Peyer's patch (tissue), 4 donors: ENCODE data around the gene MAPK1. TPM values are rescaled to one million over a fixed set of nuclear protein-coding genes. Genes with fewer than 3 reads are reported as not detected.
"Not testable (repeated sequence)": the region's sequence is repeated elsewhere in the genome, so short reads cannot be mapped to it uniquely, and the experiment has no call there.

ENCODE experiments used
- DNase-seq, 3 donors: peaks; one replicate each; pipeline ENCODE4 v3.0.0-alpha.2; 2017 to 2019
- H3K27ac ChIP-seq, 4 donors: fragments of 200-600 bp; sonication (generic); one replicate each; pipeline ENCODE4 v1.5.1; 2016 to 2019
- H3K27me3 ChIP-seq, 2 donors: fragments of 200-600 bp; sonication (generic); one replicate each; pipeline ENCODE4 v1.5.1; 2019
- H3K36me3 ChIP-seq, 3 donors: fragments of 200-600 bp; sonication (generic); one replicate each; pipeline ENCODE4 v1.5.1; 2016 to 2019
- H3K4me1 ChIP-seq, 4 donors: fragments of 200-600 bp; sonication (generic); one replicate each; pipeline ENCODE4 v1.5.1; 2016 to 2019
- H3K4me3 ChIP-seq, 4 donors: fragments of 200-600 bp; sonication (generic); 1 replicate in 3 of 4; 2 replicates in 1 of 4; pipeline ENCODE4 v1.5.1; 2016 to 2019; ENCODE audit warnings: mild to moderate bottlenecking in 1 of 4
- H3K9me3 ChIP-seq, 4 donors: fragments of 200-600 bp; sonication (generic); one replicate each; pipeline ENCODE4 v1.5.1; 2016 to 2019; ENCODE audit warnings: mild to moderate bottlenecking in 1 of 4
- POLR2A ChIP-seq, 2 donors: fragments of 450-650 bp; IDR thresholded peaks; one replicate each; pipeline ENCODE4 v1.5.1; 2017; ENCODE audit warnings: antibody characterized with exemption in 2 of 2, mild to moderate bottlenecking in 2 of 2, moderate library complexity in 2 of 2
- total RNA-seq, 4 donors: library from RNA; depleted of rRNA; stranded (reverse); fragments of >200 nt; gene quantifications; one replicate each; pipeline ENCODE4 v1.1.0, GENCODE V29; 2016
- TF ChIP-seq, protein P1 (sequence below), 6 experiments: fragments of 450-650 bp in 4 of 6; fragments of 200-600 bp in 2 of 6; sonication (generic) in 1 of 6; IDR thresholded peaks; one replicate each; pipeline ENCODE4 v1.5.1; 2017 to 2019; ENCODE audit warnings: antibody characterized with exemption in 6 of 6, mild to moderate bottlenecking in 3 of 6, moderate library complexity in 1 of 6

MAPK1 gene
- total RNA-seq, 4 donors from 2014 or later = 38.9 to 49.5 (median 43.2) TPM

DNA sequence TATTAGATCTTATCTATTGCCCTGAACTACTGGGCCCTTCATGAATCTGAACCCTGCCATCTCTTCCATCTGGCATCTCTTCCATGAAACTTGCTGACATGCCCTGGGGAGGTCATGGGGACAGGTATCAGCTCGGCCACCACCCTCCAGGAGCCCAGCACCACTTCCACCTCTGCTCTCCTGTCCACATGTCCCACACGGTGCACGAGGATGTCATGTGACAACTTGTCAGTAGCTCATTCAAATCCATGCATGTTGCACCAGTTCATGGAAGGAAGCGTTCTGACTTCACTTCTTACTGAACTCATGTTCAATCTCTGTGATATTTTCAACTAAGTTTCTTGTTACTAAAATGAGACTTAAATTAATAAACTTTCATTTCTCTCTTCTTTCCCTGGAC, 148.4 kb downstream of the MAPK1 start:
- Histone ChIP-seq H3K36me3 (no peaks in the 10 kb centered on the region), H3K9me3 (no peaks in the 10 kb centered on the region), H3K4me1 (no peaks in the 10 kb centered on the region), H3K27me3 (no peaks in the 10 kb centered on the region), H3K27ac (no peak overlapping the region), H3K4me3 (no peak overlapping the region)
- no peak for TF ChIP-seq POLR2A (IDR thresholded peaks at IDR 0.05)
- TF ChIP-seq, protein P1, sequence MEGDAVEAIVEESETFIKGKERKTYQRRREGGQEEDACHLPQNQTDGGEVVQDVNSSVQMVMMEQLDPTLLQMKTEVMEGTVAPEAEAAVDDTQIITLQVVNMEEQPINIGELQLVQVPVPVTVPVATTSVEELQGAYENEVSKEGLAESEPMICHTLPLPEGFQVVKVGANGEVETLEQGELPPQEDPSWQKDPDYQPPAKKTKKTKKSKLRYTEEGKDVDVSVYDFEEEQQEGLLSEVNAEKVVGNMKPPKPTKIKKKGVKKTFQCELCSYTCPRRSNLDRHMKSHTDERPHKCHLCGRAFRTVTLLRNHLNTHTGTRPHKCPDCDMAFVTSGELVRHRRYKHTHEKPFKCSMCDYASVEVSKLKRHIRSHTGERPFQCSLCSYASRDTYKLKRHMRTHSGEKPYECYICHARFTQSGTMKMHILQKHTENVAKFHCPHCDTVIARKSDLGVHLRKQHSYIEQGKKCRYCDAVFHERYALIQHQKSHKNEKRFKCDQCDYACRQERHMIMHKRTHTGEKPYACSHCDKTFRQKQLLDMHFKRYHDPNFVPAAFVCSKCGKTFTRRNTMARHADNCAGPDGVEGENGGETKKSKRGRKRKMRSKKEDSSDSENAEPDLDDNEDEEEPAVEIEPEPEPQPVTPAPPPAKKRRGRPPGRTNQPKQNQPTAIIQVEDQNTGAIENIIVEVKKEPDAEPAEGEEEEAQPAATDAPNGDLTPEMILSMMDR (IDR thresholded peaks at IDR 0.05) = no peak
- DNase-seq = no peak

DNA sequence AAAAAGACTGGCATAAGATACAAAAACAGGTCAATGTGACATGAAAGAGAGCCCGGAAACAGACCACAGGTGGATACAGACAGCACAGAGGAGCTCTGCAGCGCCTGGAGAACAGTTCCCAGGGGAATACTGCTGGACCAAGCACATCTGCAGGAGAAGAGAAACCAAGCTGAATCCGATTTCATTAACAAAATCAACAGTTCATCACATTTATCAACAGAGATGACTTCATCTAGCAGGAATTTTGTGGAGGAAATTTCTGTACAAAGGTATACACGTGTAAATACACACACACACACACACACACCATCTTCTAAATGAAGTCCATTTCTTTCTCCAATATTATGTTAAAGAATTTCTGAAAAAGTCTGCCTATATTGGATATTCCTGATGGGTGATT, 148.9 kb downstream of the MAPK1 start:
- TF ChIP-seq, protein P1 (IDR thresholded peaks at IDR 0.05) = no peak
- no peak for TF ChIP-seq POLR2A (IDR thresholded peaks at IDR 0.05)
- no peaks in the 10 kb centered on the region for H3K36me3 ChIP-seq
- no peak overlapping the region for H3K27ac ChIP-seq
- no peak for DNase-seq
- H3K4me1 ChIP-seq = no peaks in the 10 kb centered on the region
- H3K27me3 ChIP-seq = no peaks in the 10 kb centered on the region
- H3K9me3 ChIP-seq = no peaks in the 10 kb centered on the region
- H3K4me3 ChIP-seq = no peak overlapping the region

DNA sequence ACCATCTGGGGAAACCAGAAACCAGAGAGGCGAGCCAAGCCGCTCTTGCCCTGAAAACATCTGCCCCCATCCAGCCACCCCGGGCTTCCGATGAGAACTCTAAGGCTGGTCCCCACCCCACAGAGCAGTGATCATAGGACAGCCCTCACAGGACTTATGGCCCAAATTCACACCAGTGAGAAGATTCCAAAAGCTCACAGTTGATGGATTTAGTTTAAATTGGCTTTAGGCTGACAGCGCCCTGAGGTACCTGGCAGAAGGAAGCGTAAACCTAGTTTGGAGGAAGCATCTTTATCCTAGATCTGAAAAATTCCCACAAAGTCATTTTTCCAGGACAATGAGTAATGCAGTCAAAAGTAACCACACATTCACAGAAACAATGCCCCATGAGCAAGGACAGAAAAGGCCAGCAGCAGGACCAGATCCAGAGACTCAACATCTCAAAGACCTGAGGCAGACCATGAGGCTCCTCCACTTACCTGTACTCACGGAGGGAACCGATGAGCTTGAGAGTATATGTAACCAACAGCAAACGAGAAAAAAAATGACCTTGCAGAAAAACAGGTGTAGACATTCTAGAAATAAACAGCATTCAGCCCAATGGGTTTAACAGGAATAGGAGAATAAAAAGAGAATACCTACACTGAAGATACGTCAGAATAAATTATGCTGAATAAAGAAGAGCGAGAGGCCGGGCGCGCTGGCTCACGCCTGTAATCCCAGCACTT, 150.9 kb downstream of the MAPK1 start:
- DNase-seq, H3K4me3 ChIP-seq, H3K27me3 ChIP-seq, H3K4me1 ChIP-seq, H3K36me3 ChIP-seq, H3K27ac ChIP-seq, H3K9me3 ChIP-seq: not testable (repeated sequence)

DNA sequence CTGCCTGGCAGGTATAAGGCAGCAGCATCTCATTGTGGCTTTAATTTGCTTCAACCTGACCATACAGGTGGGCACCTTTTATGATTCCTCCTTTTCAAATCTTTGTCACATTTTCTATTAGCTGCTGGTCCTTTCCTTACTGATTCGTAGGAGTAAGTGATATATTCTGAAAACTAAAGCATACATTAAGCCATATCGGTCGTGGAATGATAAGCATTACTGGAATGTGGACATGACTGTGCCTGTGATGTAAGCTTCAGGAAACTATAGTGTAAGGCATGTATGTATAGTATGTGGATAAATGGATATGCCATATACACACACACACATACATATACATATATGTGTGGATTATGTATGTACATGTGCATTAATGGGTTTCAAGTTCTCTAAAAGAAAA, 152.7 kb downstream of the MAPK1 start:
- Histone ChIP-seq H3K4me1 (no peaks in the 10 kb centered on the region), H3K36me3 (no peaks in the 10 kb centered on the region), H3K27ac (no peak overlapping the region), H3K27me3 (no peaks in the 10 kb centered on the region), H3K4me3 (no peak overlapping the region), H3K9me3 (no peaks in the 10 kb centered on the region)
- TF ChIP-seq, protein P1 (IDR thresholded peaks at IDR 0.05) = no peak
- TF ChIP-seq POLR2A (IDR thresholded peaks at IDR 0.05) = no peak
- no peak for DNase-seq

DNA sequence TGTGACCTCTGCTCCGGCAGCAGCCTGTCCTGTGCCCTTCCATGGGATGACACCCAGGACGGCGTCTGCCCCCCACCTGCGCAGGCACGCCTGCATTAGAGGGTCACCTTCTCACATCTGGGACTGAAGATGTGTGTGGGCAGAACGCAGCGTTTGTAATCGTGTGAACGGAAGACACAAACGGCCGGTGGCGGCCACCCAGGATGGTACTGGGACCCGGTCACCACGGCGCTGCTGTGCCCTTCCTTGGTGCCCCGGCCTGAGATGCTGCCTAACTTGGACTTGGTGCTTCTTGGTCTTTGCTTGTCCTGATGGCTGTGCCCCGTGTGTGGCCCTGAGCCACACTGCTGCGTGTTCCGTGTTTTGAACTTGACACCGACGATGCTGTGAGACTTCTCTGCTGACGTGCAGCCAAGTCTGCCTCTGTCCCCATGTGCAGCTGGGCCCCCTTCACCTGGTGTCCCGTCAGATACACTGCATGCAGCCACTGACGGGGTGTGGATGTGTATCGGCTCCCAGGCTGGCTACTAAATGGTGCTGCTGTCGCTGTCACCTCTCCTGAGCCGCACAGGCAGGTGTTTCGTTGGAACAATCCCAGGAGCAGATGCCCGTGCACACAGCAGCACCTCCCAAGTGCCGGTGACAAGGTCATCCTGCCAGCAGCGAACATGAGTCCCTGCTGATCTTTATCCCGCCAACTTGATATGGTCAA, 153.2 kb downstream of the MAPK1 start:
- no peaks in the 10 kb centered on the region for H3K27me3 ChIP-seq
- TF ChIP-seq, protein P1 (IDR thresholded peaks at IDR 0.05) = no peak
- no peak for TF ChIP-seq POLR2A (IDR thresholded peaks at IDR 0.05)
- no peak overlapping the region for H3K27ac ChIP-seq
- H3K9me3 ChIP-seq = no peaks in the 10 kb centered on the region
- no peak overlapping the region for H3K4me3 ChIP-seq
- no peaks in the 10 kb centered on the region for H3K4me1 ChIP-seq
- DNase-seq = no peak
- H3K36me3 ChIP-seq = no peaks in the 10 kb centered on the region

DNA sequence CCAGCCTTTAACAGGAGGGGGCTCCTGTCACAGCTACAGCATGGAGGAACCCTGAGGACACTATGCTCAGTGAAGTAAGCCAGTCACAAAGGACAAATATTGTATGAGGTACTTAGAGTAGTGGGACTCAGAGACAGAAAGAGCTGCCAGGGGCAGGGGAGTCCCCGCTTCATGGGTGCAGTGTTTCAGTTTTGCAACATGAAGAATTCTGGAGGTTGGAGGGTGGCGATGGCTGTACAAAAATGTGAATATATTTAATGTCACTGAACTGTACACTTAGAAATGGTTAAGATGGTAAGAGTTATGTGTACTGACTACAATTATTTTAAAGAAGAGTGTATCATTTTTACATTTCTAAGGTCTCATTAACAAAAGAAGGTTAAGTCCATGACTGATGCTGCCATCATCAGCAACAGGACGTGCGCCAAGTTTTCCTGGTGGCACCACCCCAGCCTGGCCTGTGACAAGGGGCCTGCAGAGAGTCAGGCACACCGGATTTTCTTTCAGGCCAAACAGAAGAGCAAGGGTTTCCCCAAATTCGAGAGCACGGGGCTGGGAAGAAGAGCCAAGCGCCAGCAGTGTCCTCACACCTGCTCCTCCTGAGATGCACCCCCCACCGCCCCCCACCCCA, 153.9 kb downstream of the MAPK1 start:
- H3K27me3 ChIP-seq = no peaks in the 10 kb centered on the region
- DNase-seq = no peak
- H3K4me1 ChIP-seq = no peaks in the 10 kb centered on the region
- no peaks in the 10 kb centered on the region for H3K36me3 ChIP-seq
- H3K9me3 ChIP-seq = no peaks in the 10 kb centered on the region
- no peak overlapping the region for H3K27ac ChIP-seq
- H3K4me3 ChIP-seq = no peak overlapping the region
- TF ChIP-seq, protein P1 (IDR thresholded peaks at IDR 0.05) = peak in 1 of 6 experiments; percentile 4
- no peak for TF ChIP-seq POLR2A (IDR thresholded peaks at IDR 0.05)
